GM19467 (cell line): Measurements from ENCODE around the gene JAKMIP1.

Experiments
- ATAC-seq: cut with Tn5 transposase; IDR thresholded peaks from one replicate; pipeline ENCODE4 v1.9.1; 2021; ENCODE audit warnings: mild to moderate bottlenecking, moderate library complexity; ENCODE audit not compliant: unreplicated experiment

The JAKMIP1 gene

DNA sequence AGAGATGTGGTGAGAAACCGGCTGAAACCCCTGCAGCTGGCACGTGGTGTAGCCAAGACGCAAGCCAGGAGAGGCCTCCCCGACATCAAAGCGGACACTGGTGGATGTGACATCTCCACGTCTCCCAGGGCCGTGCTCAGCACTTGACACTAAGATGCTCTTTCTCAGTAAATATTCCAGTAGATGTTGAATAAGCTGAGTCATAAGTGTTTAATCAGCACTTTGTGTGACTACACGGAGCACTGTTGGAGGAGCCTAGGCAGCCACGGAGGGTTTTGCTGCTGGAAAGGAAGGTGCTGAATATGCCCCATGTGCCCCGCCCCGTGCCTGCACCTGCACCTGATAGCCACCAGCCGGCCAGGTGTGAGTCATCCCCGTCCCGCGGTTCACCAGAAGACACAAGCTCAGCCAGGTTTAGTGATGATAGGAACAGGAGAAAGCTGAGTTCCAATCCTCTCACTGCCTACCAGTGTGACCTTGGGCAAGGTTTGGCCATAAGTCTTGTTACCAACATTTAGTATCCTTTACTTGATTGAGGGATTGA lies 153.1 kb downstream of the JAKMIP1 start:
- no peak for ATAC-seq

DNA sequence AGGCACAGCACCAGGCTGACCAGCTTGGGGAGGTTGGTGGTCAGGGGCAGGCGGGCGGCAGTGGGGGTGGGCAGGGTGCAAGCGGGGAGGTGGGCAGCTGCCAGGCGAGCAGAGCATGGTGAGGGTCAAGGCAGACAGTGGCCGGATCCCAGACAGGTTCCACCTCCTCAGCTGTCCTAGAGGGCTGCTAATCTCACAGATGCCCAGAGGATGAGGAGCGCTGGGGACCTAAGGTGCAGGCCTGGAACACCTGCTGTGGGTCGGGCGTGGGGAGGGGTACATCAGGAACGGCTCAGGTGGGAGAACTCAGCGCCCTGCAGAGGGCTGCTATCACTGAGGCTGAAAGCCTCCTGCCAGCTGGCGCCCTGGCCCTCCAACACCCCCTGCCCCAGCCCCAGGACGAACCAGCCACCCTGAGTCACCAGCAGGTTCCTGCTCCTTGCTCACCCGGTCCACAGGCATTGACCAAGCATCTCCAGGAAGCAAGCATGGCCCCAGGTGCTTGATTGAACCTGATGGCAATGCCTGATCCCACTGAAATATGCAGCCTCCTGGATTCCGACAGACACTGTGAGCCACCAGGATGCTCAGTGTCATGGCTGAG lies 153.7 kb downstream of the JAKMIP1 start:
- no peak for ATAC-seq

DNA sequence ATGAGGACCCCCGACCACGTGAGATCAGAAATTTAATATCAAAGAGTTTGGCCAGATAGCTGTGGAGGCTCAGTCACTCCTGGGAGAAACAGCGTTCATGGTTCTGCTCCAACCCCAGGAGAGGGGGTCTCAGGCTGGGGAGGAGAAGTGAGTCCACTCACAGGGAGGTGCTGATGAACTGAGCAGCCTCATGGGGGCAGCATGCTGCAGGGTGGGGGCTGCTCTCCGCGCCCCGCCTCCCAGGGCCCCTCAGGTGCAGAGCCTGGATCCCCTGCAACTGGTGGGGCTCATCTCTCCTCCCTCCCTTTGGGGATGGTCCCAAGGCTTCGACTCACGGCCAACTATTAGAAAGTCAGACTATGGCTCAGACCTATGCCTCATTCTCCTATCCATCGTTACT lies 155.5 kb downstream of the JAKMIP1 start:
- no peak for ATAC-seq

DNA sequence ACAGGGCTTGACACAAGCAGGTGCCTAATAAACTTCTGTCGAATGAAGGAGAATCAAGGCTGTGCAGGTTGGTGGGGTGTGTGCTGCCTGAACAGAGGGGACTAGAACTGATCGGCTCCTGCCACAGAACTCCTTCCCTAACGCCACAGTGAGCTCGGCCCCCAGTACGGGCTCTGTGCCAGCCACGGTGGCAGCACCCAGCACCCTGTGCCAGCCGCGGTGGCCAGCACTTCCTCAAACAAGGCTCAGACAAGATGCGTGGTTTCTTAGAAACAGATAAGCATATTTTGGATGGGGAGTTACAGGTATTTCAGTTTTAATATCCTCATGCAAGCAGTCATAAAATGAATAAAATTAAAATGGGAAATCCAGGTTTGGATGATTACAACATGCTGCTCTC lies 156.1 kb downstream of the JAKMIP1 start:
- ATAC-seq: no peak

DNA sequence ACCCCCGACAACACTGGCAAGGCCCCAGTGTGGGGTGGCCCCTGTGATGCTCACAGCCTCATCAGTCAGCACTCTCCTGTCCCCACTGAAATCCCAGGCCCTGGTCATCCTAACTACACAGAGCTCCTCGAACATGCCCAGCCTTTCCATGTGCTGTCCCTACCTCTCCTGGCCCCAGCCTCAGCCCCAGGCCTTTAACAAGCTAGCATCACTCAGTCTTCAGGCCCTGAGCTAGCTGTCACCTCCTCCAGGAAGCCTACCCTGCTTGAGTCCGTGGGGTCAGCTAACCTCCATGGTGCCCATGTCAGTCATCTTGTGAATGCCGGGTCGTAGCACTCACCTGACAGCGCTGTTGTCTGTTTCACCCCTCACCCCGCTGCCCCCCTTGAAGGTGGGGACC lies 156.5 kb downstream of the JAKMIP1 start:
- no peak for ATAC-seq

DNA sequence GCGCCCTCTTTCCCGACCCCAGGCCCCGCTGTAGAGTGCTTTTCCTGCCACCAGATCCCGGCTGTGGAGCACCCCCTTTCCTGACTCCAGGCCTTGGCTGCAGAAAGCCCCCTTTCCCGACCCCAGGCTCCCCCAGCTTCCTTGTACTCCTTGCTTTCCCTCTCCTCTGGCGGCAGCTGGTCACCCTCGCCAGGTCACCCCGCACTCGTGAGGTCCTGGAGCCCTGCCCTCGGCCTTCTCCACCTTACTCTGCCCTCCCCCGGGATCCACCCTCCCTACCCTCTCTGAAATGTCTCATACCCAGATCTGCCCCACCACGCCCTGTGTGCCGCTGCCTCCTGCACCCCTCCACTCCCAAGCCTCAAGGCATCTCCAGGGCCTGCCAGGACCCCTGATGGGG lies 157.2 kb downstream of the JAKMIP1 start:
- no peak for ATAC-seq

DNA sequence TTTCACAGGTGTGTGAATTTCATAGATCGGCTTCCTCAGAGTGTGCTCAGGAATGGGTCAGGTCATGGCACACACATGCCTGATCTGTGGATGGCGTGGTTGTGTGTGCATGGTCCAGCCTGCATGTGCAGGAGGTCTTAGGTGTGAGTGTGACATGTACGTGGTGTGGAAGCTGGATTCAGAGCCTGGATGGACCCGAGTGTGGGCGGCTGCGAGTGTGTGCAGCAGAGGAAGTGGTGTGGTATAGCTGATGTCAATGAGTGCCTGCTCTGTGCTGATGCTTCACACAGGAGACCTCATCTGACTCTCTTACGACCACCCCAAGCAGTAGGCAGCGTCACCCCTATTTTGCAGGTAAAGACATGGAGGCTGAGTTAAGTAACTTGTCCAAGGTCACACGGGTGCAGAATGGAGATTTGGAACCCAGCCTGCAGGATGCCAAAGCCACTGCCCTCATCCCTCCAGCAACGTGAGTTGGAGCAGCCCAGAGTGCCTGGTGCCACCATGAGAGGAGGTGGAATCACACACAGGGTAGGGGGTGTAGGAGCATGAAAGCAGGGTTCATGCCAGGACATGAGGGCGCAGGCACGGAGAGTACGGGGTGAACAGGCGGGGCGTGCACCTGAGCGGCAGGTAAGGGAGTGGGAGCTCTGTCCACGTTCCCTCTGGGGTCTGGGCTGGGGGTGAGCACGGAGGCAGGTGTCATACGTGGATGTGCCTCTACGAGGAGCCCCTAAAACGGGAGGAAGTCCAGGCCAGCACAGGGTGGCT lies 157.9 kb downstream of the JAKMIP1 start:
- no peak for ATAC-seq

DNA sequence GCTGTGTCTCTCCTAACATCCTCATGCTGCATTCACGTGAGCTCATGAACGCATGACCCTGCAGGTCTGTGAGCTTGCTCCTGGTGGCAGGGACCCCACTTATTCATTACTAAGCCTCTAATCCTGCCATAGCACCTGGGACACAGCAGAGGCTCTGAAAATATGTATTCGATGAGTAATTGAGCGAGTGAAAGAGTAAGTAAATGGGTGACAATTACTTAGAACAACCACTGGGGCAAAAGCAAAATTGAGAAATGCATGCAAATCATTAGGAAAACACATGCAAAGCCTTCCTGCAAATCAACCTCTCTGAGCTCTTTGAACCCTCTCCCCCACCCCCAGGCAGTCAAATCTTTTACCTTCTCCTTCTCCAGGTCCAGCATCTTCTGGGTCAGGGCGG lies 158.5 kb downstream of the JAKMIP1 start:
- no peak for ATAC-seq

DNA sequence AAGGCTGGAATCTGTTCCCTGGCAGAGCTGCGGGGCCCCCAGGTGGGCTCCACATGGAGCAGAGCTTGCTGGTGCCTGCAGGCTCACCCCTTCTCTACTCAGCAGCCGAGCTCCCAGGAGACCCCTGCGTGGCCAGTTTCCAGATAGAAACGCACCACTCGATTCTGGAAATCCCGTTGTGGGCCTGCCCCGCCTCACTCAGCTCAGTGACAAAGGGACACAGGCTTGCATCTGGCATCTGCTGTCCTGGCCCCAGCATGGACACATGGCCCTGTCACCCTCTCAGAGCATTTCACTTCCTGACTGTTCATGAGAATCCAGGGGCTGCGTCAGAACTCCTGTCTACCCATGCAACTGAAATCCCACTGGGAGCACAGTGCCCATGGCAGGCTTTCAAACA lies 161.6 kb downstream of the JAKMIP1 start:
- ATAC-seq: no peak

DNA sequence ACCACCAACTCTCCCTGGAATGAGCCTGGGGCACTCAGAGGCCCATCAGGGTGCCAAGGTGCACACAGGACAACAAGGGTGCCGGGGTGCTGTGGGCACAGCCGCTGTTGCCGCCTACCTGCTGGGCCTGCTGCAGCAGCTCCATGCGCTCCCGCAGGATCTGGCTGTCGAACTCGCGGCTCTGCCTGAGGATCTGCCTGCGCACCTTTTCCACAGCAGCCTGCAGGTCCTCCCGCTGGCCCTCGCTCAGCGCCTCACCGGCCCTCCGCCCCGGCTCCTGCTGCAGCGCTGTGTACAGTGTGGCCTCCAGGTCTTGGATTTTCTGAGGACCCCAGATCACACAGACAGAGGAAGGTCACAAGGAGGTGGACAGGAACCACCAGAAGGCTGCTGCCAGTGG lies 164.6 kb downstream of the JAKMIP1 start:
- no peak for ATAC-seq

DNA sequence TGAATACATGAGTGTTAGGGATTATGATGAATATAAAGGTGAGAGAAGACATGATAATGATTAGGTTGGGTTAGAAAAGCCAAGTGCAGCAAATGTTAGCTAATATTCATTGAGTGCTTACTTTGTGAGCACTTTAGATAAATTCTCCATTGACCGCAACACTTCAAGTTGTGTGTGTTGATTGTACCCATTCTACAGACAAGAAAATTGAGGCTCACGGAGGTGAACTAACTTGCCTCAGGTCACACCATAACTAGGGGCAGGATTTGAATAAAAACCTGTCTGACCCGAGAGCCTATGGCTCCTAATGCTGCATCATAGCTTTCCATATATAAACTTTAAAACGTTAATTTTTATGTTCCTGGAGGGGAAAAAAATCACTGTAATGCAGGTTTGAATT lies 167.0 kb downstream of the JAKMIP1 start:
- ATAC-seq: no peak

DNA sequence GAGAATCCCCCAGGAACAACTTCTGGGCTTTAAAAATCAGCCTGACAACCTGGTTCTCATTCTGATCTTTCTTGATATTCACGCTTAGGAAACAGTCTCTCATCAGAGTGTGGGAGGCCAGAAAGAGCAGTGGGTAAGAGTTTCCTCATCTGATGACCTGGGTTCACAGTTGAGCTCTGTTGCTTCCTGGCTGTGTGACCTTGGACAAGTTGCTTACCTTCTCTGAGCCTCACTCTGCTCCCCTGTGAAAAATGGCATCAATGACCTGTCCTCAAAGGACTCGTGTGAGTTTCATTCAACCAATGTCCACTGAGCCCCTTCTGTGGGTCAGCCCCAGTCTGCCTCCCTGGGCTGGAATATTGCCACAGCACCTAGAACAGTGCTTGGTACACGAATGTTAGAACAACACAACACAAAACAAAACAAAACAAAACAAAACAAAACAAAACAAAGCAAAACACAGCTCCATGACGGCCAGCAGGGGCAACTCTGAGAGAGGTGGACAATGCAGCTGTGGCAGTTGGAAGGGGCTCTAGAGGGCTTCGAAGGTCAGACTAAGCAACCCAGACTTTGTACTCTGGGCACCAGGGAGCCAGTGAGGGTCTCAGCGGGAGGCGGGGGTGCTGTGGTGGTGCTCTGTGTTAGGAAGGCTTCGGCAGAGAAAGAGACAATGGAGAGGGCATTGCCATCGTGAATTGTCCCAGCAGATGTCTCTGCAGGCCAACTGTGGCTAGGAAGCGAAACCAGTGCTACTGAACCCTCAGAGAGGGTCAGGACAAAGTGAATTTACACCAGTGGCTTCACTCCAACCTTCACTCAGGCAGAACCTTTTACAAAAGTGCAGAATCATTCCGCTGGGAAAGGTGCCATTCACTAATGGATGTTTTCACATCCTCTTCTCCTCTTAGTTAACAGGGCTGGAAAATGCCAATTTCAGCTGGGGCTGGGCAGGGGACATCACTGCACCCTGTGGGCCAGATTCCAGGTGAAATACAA lies 167.8 kb downstream of the JAKMIP1 start:
- ATAC-seq: no peak

DNA sequence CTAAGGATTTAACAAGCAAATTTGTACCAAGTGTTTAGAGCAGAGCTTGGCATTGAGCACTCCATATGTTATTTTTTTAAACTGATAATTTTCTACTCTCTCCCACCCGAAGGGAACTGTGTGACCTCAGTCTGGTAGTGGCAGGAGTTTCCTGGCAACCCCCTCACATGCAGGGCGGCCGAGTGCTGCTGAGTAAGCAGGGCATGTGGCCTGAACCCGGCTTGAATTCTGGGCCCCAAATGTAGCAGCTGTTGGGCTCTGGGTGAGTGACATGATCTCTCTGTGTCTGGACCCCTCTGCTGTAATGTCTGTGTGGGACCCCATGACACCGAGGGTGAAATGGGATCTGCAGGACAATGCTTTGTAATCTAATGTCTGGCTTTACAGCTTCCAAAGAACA lies 168.5 kb downstream of the JAKMIP1 start:
- ATAC-seq: no peak

DNA sequence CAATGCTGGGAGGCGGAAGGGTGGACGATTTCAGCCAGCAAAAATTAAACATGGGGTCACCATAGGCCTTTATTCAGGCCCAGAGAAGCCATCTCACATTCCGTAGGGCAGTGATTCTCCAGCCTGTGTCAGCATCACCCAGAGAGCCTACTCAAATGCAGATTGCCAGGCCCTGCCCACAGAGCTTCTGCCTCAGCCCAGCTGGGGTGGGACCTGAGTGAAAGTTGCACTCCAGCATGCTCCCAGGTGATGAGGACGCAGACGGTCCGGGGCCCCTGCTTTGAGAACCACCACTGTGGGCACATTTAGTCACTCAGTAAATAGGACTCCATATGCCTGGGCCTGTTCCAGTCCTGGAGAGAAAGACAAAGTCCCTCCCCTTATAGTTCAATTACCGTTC lies 169.7 kb downstream of the JAKMIP1 start:
- no peak for ATAC-seq

DNA sequence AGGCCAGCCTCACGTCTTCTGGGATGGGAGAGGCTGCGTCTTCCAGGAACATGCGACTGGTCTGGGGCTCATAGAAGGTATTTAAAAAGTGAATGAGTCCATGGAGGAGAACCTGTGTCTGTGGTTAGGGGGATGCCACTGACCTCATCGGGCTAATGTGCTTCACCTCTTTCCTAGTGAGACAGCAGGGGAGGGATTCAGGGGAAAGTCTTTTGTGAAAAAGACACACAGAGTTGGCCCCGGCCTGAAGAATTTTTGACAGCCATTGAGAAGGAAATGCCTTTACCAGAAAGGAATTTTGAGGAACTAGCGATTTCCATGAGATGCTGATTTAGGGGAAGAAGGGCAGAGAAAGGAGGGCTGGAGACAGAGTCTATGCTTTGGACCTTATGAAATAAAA lies 171.1 kb downstream of the JAKMIP1 start:
- no peak for ATAC-seq

DNA sequence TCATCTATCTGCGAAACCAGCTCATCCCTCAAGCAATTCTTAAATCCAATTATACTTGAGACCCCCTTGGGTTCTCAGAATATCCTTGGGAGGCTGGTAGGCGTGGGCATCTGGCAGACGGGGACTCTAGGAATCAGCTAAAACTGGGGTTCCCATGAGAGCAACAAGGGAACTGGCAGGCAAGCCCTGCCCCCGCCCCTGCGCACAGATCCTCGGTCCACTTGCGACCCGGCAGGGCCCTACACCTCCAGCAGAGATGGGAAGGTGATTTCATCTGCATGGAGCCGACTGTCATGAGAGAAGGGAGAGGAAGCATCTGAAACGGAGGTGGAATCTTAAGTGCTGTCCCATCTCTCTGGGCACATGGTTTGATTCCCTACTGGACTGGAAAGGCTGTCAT lies 172.2 kb downstream of the JAKMIP1 start:
- ATAC-seq: no peak

DNA sequence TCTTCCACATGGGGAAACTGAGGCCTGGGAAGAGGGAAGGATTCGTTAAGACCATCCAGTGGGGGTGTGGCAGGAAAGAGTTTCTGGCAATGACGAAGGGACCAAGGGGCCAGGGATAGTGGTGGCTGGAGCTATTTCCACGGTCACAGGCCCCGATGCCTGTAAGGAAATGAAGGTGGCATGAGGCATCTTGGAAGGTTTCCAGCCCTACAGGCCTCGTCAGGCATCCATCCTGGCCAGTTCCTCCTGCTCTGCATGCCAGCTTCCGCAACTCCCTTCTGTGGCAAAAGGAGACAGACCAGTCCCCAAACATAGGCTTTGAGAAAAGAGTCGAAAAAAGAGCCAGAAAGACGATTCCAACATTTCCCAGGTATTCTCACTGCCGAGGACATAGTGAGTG lies 173.0 kb downstream of the JAKMIP1 start:
- no peak for ATAC-seq

DNA sequence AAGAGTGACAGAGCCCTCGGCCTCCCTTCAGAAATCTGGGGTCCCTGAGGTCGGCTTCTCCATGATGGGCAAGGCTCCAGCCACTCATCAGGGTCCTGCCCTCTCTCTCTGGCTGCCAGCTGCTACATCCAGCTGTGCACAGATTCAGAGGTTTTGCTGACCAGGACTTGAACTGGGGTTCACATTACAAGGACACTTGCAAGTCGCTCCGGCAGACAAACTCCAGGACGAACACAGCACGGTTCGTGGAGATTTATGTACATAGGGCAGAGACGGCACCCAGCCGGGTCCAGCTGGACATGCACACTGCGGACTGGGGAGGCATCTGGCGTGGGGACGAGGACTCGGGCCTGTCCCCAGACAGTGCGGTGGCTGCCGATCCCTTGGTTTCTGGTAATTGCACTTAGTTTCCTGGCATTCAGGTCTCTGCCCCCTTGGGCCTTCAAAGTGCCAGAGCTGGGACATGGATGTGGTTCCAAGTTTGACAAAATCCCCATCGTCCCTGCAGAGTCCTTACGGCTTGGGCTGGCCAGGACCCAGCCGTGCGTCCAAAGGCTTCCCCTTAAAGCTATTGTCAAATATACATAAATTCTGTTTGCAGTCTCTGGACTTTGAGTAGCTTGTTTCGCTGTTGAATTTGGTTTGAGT lies 175.9 kb downstream of the JAKMIP1 start:
- no peak for ATAC-seq

DNA sequence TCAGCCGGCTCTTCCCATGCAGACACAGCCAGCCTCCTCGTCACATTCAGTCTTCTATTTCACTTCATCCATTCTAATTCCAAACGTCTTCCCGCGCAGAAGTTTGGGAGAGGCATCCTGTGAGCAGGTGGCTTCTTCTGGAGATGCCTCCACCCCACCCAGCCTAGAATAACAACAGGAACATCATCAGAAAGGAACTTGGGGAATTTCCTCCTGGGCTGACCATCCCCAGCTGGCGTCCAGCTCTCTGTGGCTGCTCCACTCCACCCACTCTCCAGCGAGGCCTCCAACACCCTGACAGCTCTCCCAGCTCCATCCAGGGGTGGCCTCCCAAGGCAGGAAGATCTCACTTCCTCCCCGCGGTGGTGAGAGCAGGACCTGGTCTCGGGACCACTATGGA lies 176.6 kb downstream of the JAKMIP1 start:
- no peak for ATAC-seq

DNA sequence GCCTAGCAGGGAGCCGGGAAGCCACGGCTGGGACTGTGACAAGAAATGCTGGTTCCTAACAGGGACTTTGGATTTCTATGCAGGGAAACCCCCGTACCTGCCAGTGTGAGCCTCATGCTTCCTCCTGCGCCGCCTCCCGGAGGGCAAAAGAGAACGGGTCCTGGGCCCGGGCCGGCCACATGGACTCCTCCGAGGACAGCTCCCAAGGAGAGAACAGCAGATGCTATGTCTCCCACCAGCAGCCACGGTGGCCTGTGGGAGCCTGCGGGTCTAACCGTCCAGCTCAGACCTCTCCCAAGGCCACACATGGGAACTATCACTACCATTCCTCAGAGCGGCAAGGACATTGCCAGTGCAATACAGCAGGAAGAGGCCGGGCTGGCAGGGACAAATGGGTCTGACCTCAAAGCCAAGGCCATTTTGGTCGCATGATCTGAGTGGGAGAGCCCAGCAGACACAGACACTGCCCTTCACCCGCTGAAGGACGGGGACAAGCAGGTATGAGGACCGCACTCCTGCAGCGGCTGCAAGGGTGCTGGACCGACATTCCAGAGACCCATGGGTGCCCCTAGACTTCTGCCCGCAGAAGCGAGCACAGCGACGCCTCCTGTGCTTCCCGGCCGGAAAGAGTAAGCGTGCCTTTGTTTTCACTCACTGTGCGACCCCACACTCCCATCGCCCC lies 177.6 kb downstream of the JAKMIP1 start:
- no peak for ATAC-seq
